Measurements from ENCODE around the gene CFAP251.

DNA sequence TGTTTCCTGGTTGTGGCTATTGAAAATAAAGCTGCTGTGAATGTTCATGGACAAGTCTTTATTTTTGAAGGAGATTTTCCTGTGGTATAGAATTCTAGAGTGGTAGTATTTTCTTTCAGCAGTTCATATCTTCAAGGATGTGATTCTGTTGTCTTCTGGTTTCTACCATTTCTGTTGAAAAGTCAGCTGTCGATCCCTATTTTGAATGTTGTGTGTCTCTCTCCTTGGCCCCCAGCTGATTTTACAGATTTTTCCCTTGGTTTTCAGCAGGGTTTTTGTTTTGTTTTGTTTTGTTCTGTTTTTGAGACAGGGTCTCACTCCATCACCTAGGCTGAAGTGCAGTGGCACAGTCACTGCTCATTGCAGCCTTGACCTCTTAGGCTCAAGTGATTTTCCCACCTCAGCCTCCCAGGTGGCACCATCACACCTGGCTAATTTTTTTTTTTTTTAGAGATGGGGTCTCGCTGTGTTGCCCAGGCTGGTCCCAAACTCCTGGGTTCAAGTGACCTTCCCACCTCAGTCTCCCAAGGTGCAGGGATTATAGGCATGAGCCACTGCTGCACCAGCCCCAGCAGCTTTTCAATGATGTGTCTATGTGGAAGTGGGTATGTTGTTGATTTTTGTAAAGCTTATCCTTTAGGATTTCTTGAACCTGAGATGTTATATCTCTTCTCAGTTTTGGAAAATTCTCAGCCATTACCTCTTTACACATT is 28.1 kb downstream of the CFAP251 start:
- TF ChIP-seq EZH2phosphoT487 (IDR thresholded peaks at IDR 0.05; ENCODE audit: borderline replicate concordance, low read depth, low read length), result no peak
- TF ChIP-seq, protein P1, sequence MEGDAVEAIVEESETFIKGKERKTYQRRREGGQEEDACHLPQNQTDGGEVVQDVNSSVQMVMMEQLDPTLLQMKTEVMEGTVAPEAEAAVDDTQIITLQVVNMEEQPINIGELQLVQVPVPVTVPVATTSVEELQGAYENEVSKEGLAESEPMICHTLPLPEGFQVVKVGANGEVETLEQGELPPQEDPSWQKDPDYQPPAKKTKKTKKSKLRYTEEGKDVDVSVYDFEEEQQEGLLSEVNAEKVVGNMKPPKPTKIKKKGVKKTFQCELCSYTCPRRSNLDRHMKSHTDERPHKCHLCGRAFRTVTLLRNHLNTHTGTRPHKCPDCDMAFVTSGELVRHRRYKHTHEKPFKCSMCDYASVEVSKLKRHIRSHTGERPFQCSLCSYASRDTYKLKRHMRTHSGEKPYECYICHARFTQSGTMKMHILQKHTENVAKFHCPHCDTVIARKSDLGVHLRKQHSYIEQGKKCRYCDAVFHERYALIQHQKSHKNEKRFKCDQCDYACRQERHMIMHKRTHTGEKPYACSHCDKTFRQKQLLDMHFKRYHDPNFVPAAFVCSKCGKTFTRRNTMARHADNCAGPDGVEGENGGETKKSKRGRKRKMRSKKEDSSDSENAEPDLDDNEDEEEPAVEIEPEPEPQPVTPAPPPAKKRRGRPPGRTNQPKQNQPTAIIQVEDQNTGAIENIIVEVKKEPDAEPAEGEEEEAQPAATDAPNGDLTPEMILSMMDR (conservative IDR thresholded peaks at IDR 0.05; ENCODE audit: low read length), result no peak
